ENCODE results near the gene HSPB1.
A peak's percentile ranks its signal among the peaks of the same experiment; 100 is the strongest.
"Not testable (repeated sequence)": the region's sequence is repeated elsewhere in the genome, so short reads cannot be mapped to it uniquely, and the experiment has no call there.

The HSPB1 gene

GRCh38 chr7:76281706-76282343, 20.6 kb upstream of the HSPB1 start:
- DNase-seq, result no peak

GRCh38 chr7:76282344-76283253, 19.9 kb upstream of the HSPB1 start:
- peak in 1 of 2 donors; percentile 31 for DNase-seq

GRCh38 chr7:76283254-76284159, 19.0 kb upstream of the HSPB1 start:
- DNase-seq, result no peak

GRCh38 chr7:76285604-76286374, 16.7 kb upstream of the HSPB1 start:
- DNase-seq, result no peak

GRCh38 chr7:76286842-76287403, 15.6 kb upstream of the HSPB1 start:
- no peak for DNase-seq

- not testable (repeated sequence) for DNase-seq
Observed at GRCh38 chr7:76290847-76291350, 11.6 kb upstream of the HSPB1 start.

GRCh38 chr7:76291351-76292212, 10.9 kb upstream of the HSPB1 start:
- DNase-seq, result peak; percentile 97 to 99

- peak in 1 of 2 donors; percentile 38 for DNase-seq
Observed at GRCh38 chr7:76292213-76292573, 10.3 kb upstream of the HSPB1 start.

- DNase-seq, result not testable (repeated sequence)
Observed at GRCh38 chr7:76292911-76293310, 9.6 kb upstream of the HSPB1 start.

GRCh38 chr7:76293407-76293901, 9.0 kb upstream of the HSPB1 start:
- no peak for DNase-seq

- DNase-seq, result peak; percentile 85 to 86
Observed at GRCh38 chr7:76294344-76295024, 8.0 kb upstream of the HSPB1 start.

- peak in 1 of 2 donors; percentile 29 for DNase-seq
Observed at GRCh38 chr7:76296743-76297740, 5.4 kb upstream of the HSPB1 start.

GRCh38 chr7:76300166-76300731, 2.2 kb upstream of the HSPB1 start:
- no peak for DNase-seq

GRCh38 chr7:76301000-76301399, 1.5 kb upstream of the HSPB1 start:
- DNase-seq, result no peak

- DNase-seq, result peak; percentile 88 to 91
Observed at GRCh38 chr7:76303202-76304147, 1.0 kb downstream of the HSPB1 start.

- DNase-seq, result no peak
Observed at GRCh38 chr7:76304888-76305375, 2.5 kb downstream of the HSPB1 start.

GRCh38 chr7:76308874-76309273, 6.4 kb downstream of the HSPB1 start:
- not testable (repeated sequence) for DNase-seq

Measured in inflammatory macrophage (primary cell).